Central memory CD4-positive, alpha-beta T cell (primary cell): ENCODE results near the gene TFG.

Source experiments
- DNase-seq: peaks from one replicate; pipeline ENCODE4 v3.0.0; 2022

The TFG gene

DNA sequence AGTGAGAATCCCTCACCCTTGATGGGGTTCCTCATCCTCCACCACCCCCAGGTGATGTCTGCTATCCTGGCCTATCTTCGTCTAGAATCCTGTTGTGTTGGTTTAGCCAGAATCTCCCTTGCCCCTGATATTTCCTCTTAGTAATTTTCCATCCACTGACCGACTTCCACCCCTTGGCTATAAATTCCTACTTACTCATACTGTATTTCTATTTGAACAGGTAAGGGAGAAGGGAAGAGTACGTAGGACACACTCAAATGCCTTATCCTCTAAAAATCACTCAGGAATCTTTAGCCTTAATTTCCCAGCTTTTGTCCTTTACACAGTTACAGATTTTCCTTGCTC, 678 bp upstream of the TFG start:
- no peak for DNase-seq

DNA sequence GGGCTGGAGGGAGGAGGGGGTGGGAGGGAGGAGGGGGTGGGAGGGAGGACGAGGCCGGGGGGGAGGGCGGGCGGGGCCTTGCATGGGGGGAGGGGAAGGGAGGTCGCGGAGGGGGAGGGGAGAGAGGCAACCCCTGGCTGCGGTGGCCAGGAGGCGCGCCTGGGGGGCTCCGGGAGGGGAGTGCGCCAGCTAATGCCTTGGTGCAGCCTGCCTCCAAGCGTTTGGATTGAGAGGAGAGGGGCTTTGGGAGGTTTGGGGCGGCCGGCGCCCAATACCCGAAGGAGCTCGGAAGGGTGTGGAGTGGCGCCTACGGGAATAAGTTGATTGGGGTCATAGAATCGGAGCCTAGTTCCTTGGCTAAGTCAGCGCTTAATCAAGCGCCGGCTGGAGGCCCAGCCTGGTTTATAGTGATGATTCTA, 557 bp downstream of the TFG start:
- DNase-seq: peak; percentile 22

DNA sequence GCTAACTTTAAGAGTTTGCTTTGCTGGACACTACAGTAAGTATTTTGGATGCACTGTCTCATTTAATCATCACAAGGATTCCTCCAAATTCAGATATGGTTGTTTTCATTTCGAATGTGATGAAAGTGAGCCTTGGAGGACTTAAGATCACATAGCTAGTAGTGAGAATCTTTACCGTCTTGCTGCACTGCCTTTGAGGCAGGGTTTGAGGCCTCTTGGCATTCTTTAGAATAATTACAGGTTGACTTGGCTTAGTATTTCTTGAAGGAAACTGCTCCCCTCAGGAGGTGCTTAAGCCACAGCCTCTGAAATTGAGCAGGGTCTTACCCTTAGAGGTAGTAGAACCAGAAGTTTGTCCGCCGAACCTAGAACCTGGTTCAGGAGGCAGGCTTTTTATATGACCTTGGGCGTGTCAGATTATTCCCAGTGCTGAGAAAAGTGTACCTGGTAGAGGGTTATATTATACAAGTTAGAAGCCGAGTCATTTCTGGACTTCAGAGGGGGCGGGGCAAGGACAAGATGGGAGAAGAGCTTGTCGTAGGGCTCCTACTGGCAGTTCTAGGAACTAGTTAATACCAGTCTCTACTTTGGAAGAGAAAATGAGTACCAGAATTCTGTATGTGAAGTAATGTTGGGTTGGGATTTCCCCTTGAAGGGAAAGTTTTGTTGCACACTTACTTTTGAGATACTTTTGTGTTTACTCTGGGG, 1.1 kb downstream of the TFG start:
- DNase-seq: peak; percentile 48

DNA sequence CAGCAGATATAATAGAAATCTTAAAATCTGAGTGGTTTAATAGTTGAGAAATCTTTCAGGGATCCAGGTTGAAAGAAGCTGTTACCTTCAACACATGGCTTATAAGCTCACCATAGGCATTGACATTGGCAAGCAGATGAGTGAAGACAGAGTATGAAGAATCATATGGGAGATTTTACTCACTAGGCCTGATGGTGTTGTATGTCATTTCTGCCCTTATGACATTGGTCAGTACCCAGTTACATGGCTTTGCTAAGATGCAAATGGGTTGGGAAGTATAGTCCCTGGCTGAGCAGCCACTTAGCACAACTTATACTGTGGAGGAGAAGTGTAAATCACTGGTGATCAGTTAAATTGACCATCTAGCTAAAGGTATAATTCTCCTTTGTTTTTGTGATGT, 5.9 kb downstream of the TFG start:
- no peak for DNase-seq

DNA sequence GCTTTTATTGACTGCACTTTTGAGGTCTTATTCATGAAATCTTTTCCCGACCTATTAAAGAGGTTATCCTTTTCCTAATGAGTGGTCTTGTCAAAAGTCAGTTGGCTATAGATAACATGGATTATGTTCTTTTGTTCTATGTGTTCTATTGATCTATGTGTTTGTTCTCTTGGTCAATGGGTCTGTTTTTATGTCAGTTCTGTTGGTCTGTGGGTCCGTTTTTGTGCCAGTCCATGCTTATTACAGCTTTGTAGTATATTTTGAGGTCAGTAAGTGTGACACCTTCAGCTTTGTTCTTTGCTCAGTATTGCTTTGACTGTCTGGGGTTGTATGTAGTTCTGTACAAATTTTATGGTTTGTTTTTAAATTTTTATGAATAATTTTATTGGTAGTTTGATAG, 7.8 kb downstream of the TFG start:
- DNase-seq: no peak

DNA sequence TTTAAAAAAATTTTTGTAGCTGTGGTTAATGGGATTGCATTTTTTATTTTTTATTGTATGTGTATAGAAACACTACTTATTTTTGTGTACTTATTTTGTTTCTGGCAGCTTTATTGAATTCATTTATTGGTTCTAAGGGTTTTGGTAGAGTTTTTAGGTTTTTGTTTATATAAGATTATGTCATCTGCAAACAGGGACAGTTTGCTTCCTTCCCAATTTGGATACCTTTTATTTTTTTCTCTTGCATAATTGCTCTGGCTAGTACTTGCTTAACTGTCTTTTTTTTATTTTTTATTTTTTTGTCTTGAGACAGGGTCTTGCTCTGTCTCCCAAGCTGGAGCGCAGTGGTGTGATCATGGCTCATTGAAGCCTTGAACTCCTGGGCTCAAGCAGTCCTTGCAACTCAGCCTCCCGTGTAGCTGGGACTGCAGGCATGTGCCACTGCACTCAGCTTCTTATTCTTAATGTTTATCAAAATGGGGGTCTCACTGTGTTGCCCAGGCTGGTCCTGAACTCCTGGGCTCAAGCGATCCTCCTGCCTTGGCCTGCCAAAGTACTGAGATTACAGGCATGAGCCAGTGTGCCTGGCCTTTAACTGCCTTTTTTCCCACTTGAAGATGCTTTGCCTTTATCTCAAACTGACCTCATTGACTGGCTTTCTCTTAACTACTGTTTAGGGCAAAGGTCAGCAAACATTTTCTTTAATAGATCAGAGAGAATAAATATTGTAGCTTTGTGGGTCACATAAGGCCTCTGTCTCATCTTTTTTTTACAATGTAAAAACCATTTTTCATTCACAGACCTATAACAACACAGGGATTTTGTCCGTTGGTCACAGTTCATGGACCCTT, 8.6 kb downstream of the TFG start:
- DNase-seq: no peak

DNA sequence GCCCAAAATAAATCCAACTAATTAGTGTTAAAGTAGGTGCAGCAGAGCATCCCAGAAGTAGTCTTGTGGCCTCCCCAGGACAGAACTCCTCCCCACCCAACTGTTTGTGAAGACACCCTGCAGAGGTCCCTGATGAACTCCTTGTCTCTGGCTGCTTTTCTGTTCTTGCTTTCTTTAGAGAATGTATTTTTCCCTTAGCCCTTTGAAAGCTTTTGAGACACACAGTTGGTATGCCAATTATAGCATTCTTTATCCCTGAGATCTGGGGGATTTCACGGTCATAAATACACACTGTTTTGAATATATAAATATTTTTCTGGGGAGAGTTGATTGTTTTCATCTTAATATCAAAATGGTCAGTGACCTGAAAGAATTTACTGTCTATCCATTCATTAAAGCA, 9.8 kb downstream of the TFG start:
- DNase-seq: no peak

DNA sequence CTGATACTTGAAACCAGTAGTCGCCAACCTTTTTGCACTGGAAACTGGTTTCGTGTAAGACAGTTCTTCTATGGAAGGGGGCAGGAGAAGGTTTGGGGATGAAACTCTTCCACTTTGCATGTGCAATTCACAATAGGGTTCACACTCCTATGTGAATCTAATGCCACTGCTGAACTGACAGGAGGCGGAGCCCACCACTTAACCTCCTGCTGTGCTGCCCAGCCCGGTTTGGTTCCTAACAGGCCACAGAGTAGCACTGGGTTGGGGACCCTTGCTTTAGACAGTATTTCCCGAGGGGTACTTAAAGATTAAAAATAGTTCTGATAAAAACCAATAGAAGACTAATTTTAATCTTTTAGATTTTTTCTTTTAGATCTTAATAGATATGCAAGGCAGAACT, 11.1 kb downstream of the TFG start:
- DNase-seq: no peak

DNA sequence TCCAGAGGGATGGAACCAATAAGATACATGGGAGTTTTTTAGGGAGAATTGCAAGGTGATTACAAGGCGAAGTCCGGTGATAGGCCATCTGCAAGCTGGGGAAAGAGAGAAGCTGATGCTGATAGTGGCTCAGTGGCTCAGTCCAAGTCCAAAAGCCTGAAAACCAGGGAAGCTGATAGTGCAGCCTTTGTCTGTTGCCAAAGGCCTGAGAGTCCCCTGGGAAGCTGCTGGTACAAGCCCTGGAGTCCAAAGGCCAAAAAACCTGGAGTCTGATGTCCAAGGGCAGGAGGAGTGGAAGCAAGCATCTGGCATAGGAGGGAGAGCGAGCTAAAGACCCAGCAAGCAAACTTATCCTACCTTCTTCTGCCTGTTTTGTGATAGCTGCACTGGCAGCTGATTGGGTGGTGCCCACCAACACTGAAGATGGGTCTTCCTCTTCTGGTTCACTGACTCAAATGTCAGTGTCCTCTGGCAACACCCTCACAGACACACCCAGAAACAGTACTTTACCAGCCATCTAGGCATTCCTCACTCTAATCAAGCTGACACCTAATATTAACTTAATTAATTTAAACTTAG, 16.7 kb downstream of the TFG start:
- no peak for DNase-seq

DNA sequence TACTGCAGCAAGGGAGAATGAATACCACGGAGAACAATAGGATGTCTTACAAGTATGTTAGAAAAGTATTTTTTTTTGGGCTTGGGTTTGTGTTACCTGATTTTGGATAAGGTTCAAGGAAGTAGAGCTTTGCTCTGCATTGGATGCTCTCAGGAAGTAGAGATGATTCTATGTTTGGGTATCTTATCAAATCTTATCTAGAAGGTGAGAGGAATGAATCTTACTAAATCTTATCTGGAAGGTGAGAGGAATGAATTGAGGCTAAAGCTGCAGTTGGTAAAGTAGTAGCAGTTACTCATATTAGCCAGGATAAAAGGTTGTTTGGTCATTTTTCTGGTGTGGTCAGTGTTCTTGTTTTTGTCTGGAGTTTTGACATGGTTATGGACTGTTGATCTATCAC, 17.4 kb downstream of the TFG start:
- no peak for DNase-seq

DNA sequence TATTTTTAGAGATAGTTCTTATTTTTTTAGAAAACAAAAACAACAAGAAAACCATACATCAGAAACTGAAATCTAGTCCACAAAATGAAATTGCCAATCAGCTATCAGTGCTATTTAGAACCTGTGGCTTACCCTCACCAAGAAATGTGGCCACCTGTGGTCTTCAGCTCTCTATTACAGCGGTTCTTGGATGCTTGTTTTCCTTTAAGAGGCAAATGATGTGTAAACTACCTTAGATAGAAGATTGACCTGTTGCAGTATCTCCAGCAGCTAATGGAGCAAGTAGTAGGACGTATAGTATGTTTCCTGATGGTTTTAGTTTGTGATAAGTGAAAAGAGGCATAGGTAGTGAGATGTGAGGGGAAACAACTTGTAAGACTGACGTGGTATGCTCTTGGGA, 21.2 kb downstream of the TFG start:
- DNase-seq: no peak

DNA sequence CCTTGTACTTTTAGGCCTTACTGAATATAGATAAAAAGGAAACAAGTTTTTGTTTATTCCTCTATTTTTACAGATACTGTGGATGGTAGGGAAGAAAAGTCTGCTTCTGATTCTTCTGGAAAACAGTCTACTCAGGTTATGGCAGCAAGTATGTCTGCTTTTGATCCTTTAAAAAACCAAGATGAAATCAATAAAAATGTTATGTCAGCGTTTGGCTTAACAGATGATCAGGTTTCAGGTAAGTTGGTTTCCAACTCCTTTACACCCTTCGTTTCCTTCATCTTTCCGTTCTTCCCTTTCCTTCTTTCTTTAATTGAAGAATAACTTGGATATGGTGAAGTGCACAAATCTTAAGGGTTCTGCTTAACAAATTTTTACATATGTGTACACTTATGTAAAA, 23.1 kb downstream of the TFG start:
- no peak for DNase-seq

DNA sequence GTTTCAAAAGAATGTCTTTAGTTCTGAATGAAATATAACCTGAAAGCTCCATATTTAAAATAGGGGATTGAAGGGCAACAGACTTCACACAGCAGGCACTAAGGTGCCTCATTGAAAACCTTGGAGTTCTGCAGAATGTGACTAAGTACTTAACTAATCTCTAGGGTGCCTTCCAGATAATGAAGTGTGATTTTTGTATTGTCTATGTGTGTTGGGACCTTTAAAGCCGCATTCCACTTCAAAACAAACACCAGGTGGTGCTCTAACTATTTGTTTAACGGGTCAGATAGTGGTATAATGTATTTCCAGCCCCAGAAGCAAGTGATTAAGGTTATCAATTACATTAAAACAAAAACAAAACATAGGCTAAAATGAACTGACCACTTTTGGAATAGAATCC, 28.0 kb downstream of the TFG start:
- no peak for DNase-seq

DNA sequence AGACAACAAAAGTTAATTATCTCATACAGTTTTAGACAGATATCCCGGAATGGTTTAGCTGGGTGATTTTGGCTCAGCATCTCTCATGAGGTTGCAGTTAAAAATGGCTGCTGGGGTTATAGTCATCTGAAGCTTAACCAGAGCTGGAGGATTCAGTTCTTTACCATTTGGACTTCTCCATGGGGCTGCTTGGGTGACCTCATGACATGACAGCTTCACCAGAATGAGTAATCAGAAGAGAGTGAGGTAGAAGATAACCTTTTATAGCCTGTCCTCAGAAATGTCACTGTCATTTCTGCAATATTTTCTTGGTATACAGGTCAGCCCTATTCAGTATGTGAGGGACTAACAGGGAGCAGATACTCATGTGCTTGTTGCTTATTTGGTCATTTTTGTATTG, 30.9 kb downstream of the TFG start:
- no peak for DNase-seq

DNA sequence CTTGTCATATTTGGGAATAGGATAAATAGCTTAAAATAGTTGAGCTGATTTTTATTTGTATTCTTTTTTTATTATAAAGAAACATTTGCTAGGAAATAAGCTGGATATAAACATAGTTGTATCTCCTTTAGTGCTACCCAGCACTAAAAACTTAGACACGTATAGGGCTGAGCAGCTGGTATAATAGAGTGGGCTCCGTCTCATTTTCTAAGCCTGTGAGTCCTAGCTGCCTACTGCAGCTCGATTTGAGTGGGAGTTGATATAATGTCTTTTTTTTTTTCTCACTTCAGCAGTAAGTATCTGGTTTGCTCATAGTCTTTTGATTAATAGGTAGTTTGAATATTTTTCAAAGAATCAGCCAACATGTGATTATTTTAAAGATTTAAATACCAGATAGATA, 34.2 kb downstream of the TFG start:
- DNase-seq: no peak

DNA sequence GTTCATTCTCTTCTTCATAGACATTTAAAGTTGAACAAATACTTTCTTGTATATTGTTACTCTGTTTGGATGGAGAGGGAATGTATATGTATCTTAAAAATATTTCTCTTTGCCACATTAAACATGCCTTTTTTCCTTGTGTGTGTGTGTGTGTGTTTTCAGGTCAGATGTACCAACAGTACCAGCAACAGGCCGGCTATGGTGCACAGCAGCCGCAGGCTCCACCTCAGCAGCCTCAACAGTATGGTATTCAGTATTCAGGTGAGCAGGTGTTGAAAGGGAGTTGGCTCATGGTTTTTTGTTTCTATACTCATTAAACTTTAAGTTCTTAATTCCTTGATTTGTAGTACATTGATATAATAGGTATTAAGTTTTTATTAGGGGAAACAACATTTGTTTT, 35.4 kb downstream of the TFG start:
- DNase-seq: no peak

DNA sequence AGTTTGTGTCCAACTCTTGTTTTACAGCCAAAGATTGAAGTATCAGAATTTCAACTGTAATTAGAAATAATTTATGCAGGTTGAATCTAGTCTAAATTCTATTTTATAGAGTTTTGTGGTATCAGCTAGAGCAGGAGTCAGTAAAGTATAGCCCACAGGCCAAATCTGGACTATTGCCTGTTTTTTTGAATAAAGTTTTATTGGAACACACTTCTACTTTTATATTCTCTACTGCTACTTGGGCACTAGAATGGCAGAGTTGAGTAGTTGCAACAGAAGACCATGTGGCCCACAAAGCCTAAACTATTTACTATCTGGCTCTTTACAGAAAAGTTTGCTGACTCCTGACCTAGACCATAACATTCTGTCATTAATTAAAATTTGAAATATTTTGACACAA, 36.3 kb downstream of the TFG start:
- no peak for DNase-seq

DNA sequence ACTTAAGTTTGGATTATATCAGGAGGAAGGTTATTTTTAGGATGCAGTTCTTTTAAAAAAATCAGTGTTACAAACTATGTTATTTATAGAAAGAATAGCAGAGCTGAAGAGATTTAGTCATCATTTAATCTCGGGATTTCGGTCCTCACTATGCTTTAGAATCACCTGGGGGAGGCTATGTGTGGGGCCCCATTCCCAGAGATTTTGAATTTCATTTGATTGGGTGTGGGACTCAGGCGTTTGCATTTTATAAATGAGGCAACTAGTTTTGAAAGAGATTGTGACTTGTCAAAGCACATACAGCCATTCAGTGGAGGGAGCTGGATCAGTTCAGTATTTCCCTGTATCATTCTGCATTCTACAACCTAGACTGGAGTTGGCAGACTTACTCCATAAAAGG, 36.8 kb downstream of the TFG start:
- no peak for DNase-seq

DNA sequence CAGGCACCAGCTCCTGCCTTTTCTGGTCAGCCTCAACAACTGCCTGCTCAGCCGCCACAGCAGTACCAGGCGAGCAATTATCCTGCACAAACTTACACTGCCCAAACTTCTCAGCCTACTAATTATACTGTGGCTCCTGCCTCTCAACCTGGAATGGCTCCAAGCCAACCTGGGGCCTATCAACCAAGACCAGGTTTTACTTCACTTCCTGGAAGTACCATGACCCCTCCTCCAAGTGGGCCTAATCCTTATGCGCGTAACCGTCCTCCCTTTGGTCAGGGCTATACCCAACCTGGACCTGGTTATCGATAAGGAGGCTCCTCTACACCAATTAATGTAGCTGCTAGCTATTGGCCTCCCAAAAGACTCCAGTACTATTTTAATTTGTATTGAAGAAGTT, 38.9 kb downstream of the TFG start:
- DNase-seq: no peak

DNA sequence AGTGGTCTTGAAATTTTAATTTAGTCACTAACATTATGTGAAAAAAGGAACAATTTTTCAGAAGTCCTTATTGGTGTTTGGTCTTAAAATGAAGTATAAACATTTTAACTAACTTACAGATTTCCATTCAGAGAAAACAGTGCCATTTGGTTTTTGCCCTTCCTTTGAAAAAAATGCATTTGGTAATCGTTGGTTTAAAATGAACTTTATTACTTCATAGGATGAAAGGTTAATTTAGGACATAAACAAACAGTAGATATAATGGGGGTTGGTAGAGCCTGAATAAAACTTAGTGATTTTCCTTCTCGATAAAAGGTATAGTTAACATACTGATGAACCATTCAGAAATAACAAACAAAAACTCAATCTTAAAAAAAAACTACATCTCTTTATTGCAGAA, 39.7 kb downstream of the TFG start:
- DNase-seq: no peak

DNA sequence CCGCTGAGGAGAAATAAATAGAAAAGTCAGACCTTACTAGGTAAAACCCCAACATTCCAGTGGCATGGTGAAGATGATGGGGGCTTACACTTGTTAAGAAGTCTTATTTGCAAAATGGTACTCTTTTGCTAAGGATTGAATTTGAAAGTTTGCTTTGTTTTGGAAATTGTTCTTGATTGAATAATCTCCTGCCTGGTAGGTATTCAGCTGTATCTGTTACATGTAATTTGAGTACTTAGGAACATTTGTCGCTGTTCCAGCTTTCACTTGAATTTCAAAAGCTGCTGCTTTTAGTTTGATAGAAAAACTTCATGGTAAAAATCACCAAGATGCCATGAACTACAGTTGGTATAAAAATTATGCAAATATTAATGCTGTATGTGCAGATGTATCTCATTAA, 44.6 kb downstream of the TFG start:
- no peak for DNase-seq

DNA sequence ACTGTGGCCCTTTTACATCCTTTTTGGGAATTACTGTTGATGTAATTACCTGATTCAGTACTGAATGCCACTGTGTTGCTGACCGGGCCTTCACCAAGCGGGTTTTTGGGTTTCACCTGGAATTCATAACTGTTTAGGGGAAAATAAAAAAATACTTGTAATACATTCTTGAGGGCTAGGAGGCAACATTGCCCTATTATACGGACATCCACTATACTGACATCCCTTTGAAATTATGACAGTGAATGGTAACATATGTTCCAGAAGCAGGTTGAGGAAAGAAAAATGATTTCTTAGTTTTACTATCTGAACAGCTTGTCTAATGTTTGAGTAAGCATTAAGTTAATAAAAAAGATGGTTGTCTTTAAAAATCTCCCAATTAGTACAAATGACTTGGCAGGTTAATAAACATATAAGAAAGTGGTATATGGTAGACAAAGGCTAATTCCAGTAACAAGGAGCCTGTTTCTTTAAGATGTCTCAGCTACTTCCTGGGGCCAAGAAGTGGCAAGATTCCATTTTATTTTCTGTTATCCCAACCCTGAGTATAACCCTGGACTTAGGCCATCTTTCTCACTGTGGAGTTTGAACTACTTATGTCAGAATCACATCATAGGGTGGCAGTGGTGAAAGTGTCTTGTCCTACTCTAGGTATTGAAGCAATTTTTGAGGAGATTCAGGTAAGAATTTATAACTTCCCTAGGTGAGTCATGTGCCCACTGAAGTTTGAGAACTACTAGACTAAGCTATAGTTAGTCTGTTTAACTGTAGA, 45.5 kb downstream of the TFG start:
- no peak for DNase-seq

DNA sequence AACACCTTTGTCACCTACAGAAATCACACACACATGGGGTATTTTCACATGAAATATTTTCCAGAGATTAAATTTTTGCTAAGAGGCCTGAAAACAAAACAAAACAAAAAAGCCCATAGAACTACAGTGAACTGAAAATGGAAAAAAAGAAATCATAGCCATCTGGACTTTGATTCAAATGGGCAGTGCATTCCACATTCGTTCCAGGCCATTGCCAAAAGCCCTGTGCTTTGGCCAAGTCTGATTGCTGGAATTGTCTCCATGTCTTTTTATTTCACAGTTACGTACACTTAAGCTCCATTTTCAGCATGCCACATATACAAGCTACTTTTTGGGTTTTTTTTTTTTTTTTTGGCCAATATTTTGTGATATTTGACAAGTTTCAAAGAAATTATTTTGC, 47.1 kb downstream of the TFG start:
- no peak for DNase-seq

DNA sequence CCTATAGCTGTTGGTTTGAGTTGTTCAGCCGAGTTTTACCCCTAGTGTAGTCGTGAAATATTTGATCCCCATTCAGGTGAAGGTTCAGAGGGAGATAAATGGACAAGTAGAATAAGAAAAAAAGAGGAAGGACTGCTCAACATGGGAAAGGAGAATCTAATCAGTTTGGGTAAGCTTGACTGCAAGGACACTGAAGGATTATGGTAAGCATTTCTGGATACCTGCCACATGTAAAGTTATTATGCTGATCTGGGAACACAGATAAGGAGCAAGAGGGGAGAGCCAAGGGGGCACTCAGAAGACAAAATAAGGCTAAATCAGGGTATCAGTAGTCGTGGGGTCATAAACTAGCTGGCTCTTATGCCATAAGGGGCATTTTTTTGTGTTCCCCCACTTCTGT, 49.9 kb downstream of the TFG start:
- no peak for DNase-seq
